GM21381 (cell line): ENCODE data around the gene INHBA.

Experiments used
- ATAC-seq: cut with Tn5 transposase; IDR thresholded peaks from one replicate; pipeline ENCODE4 v1.9.1; 2021; ENCODE audit warnings: mild to moderate bottlenecking, moderate library complexity; ENCODE audit not compliant: unreplicated experiment

The INHBA gene

GRCh38 chr7:41711283-41712064 is 8.6 kb upstream of the INHBA start:
- no peak for ATAC-seq

GRCh38 chr7:41710838-41711237 is 7.9 kb upstream of the INHBA start:
- ATAC-seq, result no peak

GRCh38 chr7:41709621-41710020 is 6.7 kb upstream of the INHBA start:
- no peak for ATAC-seq

DNA sequence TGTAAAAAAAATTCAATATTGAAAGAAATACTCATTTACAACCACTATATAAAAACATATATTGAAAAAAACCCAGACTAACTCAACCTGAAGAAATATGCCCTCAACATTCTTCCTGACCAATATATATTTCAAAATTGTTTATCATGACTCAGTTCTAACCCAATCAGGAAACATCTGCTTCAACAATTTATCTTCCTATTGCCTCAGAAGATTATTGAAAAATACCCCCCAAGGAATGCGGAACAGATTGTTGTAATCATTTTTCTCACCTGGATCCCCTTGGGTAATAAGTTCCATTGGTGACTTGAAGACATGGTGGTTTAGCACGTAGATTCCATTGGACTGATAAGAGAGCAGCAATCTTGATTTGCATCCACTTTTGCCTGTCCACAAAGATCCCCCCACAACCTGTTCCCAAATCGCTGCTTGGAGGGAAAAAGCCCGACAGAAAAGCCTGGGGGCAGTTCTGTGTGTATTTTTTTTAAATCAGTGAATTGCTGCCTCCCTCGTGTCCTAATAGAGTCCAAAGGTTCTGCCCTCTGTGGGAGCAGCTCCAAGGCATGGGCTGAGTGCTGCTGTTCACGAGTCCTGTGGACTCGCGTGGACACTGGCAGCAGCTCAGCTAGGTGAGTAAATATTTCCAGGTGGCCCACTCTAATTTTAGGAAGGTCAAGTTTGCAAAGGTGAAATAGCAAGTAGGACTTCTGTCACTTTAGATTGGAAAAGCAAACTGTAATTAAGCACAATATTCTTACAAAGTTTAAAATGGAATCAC is 5.9 kb upstream of the INHBA start:
- ATAC-seq, result no peak

GRCh38 chr7:41706228-41706930 is 3.5 kb upstream of the INHBA start:
- ATAC-seq, result no peak

DNA sequence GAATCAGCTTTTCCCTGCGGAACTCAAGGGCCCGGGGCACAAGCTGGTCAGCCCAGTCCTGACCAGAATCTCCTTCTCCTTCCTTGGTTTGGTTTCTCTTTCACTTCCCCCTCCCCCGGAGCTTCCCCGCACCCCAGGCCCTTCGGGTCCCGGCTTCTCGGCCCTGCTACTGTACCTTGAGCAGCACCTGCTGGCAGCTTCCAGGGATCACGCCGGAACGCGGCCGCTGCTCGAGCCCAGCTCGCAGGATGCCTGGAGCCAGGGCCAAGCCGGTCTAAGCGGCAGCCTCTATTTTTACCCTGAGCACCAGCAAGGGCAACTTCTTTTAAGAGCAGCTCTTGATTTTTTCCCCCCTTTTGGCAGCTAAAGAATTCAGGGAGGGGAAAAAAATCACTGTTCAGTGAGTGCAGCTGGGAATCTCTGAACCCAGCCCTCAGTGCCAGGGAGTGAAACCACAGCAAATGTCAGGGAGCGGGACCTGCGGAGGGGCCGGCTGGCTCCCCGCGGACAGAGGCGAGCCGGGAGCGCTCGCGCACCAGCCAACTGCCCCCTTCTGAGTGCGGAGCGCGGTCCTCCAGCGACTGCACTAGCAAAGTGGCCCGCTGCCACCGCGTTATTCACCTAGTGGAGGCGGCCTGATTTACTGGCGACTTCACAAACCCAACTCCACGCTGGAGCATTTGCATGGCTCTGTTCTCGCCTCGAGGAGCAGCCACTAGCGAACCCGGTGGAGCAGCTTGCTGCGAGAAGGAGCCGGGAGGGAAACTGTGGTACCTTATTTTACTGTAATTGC is 2.4 kb upstream of the INHBA start:
- ATAC-seq, result peak; percentile 98

- ATAC-seq, result no peak
These were observed 1.6 kb downstream of the INHBA start for GRCh38 chr7:41701068-41701941.

DNA sequence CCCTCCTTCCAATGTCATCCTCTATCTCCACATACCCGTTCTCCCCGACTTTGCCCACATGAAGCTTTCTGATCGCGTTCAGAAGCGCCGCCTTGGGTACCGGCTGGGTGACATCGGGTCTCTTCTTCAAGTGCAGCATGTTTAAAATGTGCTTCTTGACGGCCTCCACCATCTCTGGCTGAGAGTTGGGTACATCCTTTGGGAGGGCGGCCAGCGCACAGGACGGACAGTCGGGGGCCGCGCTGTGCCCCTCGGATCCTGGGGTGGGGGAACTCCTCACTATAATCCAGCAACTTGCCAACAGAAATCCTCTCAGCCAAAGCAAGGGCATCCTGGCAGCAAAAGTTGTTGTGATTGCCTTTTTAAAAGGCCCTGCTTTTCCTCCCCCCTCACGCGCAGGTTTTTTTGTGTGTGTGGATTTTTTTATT is 2.8 kb downstream of the INHBA start:
- no peak for ATAC-seq

GRCh38 chr7:41699516-41699915 is 3.4 kb downstream of the INHBA start:
- ATAC-seq, result no peak

GRCh38 chr7:41698726-41699125 is 4.2 kb downstream of the INHBA start:
- ATAC-seq, result no peak

GRCh38 chr7:41698114-41698513 is 4.8 kb downstream of the INHBA start:
- ATAC-seq, result no peak

GRCh38 chr7:41696323-41696916 is 6.5 kb downstream of the INHBA start:
- peak; percentile 64 for ATAC-seq

DNA sequence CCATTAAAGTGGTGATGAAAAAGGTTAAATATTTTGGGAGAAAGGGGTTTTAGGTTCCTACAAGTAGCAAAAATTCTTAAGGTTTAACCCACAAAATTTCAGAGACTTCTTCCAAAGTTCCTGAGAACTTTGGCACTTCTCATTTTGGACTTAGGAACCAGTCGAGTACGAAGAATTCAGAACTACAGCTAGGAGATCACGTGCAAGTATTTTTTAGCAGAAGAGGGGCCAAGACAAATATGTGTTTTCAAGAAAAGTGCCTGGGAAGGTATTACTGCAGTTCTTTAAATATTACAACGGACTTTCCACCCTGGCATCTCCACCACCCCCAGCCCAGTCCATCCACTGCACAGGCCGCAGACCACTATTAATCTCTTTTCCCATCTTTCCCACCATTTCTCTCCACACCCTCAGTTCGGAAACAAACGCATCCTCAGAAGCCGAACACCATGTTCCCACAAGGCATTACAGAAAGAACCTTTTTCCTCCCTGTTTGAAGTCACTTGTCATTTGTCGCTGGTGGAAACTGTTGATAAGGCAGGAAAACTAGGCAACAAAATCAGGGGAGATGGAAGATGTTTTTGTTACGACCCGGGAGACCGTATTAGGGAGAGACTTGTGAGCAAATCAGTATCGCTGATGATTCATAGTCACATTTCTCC is 7.1 kb downstream of the INHBA start:
- ATAC-seq, result no peak

- ATAC-seq, result no peak
These were observed 8.4 kb downstream of the INHBA start for GRCh38 chr7:41694495-41694894.

GRCh38 chr7:41693150-41693997 is 9.5 kb downstream of the INHBA start:
- ATAC-seq, result no peak

GRCh38 chr7:41692251-41692650 is 10.6 kb downstream of the INHBA start:
- no peak for ATAC-seq

DNA sequence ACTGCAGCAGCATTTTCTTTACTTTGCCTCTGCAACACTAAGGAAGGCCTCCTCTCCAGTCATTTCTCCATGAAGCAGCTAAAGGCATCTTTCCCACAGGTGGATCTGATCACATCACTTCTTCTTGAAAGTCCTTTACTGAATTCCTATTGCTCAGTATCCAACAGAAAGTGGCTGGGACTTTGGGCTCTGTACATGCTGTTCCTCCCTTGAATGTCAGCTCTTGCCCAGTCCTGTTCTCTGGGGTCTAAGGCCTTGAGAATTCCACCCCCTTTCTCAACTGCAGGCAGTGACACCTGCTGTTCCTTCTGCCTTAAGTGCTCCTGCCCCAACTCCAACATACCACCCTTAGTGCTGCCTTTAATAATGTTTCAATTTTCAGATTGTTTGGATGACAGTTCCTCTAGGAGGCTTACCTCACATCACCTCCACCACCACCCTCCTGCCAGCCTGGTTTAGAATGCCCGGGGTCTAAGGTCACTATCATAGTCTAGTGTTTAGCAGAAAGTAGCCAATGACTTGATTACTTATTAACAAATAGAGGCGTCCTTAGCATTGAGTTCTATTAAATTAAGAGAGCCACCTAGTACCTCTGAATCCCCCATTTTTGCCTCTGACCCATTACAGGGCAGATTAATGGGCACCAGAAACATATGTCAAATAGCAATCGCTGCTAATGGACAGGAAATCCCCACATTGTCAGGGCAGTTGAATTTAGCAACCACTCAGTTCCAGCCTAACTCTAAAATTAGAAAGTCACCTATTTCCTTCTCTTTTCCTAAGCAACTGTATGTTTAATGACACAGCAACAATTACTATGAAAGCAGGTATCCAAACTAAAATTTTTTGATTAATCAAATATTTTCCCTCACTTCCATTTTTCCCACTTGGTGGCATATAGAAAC is 11.4 kb downstream of the INHBA start:
- ATAC-seq, result no peak
